Kidney (tissue), 14 donors: ENCODE data around the gene UNC93B1. TPM values are rescaled to one million over a fixed set of nuclear protein-coding genes. Genes with fewer than 3 reads are reported as not detected.

Source experiments
- DNase-seq, 5 donors: peaks; one replicate each; pipeline ENCODE4 v3.0.0-alpha.2; 2013 to 2020
- FAIRE-seq: peaks from 2 replicates; lab custom pipeline; 2012; peaks lifted over from hg19 to GRCh38; lab: Jason Lieb, UNC
- H3K27ac ChIP-seq, 2 donors: one replicate each; pipeline ENCODE4 v1.7.0; 2013; ENCODE audit warnings: low read depth in 2 of 2, low read length in 2 of 2, inconsistent platforms in 1 of 2
- H3K27me3 ChIP-seq: one replicate; pipeline ENCODE4 v1.7.1; 2013; ENCODE audit warnings: low read length, inconsistent platforms; ENCODE audit not compliant: control insufficient read depth, insufficient read depth
- H3K36me3 ChIP-seq, 3 donors: one replicate each; pipeline versions ENCODE4 v1.7.0 to v1.7.1; 2013; ENCODE audit warnings: low read length in 3 of 3, control low read depth in 1 of 3, inconsistent platforms in 1 of 3; ENCODE audit not compliant: insufficient read depth in 3 of 3, control insufficient read depth in 2 of 3
- H3K4me1 ChIP-seq, 3 donors: one replicate each; pipeline versions ENCODE4 v1.7.0 to v1.7.1; 2013; ENCODE audit warnings: low read length in 3 of 3, inconsistent platforms in 1 of 3, low read depth in 1 of 3; ENCODE audit not compliant: control insufficient read depth in 2 of 3, insufficient read depth in 2 of 3
- H3K4me3 ChIP-seq, 3 donors: one replicate each; pipeline versions ENCODE4 v1.7.0 to v1.8.1; 2013; ENCODE audit warnings: low read length in 3 of 3, control low read depth in 1 of 3, inconsistent platforms in 1 of 3
- H3K9ac ChIP-seq, 3 donors: one replicate each; pipeline versions ENCODE4 v1.7.0 to v1.7.1; 2013; ENCODE audit warnings: low read length in 3 of 3, control low read depth in 1 of 3, inconsistent platforms in 1 of 3
- H3K9me3 ChIP-seq, 3 donors: one replicate each; pipeline versions ENCODE4 v1.7.0 to v1.7.1; 2013; ENCODE audit warnings: low read length in 3 of 3, control low read depth in 1 of 3, inconsistent platforms in 1 of 3; ENCODE audit not compliant: control insufficient read depth in 2 of 3, insufficient read depth in 1 of 3
- CTCF ChIP-seq: IDR thresholded peaks from 3 replicates; pipeline ENCODE4 v1.5.1; 2012; ENCODE audit warnings: mild to moderate bottlenecking, moderate library complexity, borderline replicate concordance; ENCODE audit not compliant: insufficient read depth; ENCODE audit errors: extremely low read depth
- intact Hi-C: fragments of 100-400 bp; cut with DNase I; formaldehyde crosslinking; loops from one replicate; pipeline ENCODE4 v1.11.1; 2022
- polyA plus RNA-seq: library from polyadenylated mRNA; stranded (reverse); fragments of 350-450 nt; fragmentation: Illumina TruSeq; extraction: RNeasy Lipid Tissue Mini Kit (QIAGEN cat#74804); gene quantifications from one replicate; pipeline ENCODE4 v1.2.3, GENCODE V29; 2014; ENCODE audit warnings: low read depth, low replicate concordance; ENCODE audit not compliant: insufficient read depth
- total RNA-seq: library from RNA; stranded (reverse); fragmentation: NEBNext Ultra II Directional; extraction: Animal tissue kit (Norgen Biotek cat#: 25700); gene quantifications from one replicate; pipeline ENCODE4 v1.2.1, GENCODE V29; 2021
- donor health status: control.
- donor health status: control.
- donor health status: control.
- donor health status: control.
- donor health status: control.
- donor health status: DM: yes; HTN: yes; CAD: no.
- donor health status: Normal renal cell carcinoma (clear cell type).

The UNC93B1 gene
- total and polyA plus RNA-seq, 2 donors from 2014 or later = 21.3 to 67.9 TPM

- FAIRE-seq (no peak), DNase-seq (no peak)
- Histone ChIP-seq H3K4me3 (no peak overlapping the region), H3K27me3 (no peaks in the 10 kb centered on the region), H3K9ac (no peak overlapping the region), H3K4me1 (peaks cover 0 to 17% (median 10%) of the 10 kb centered on the region in 3 donors), H3K9me3 (no peaks in the 10 kb centered on the region), H3K27ac (no peak overlapping the region), H3K36me3 (peaks cover 0 to 3% (median 1%) of the 10 kb centered on the region in 3 donors)
- intact Hi-C loops = no loop called here
- TF ChIP-seq CTCF = no peak
Measured at GRCh38 chr11:68027667-68028066, 23.8 kb upstream of the UNC93B1 start.

- H3K4me1 ChIP-seq = peaks cover 0 to 6% (median 4%) of the 10 kb centered on the region in 3 donors
- no peaks in the 10 kb centered on the region for H3K9me3 ChIP-seq
- no peaks in the 10 kb centered on the region for H3K36me3 ChIP-seq
- intact Hi-C loops = no loop called here
- FAIRE-seq (no peak), DNase-seq (peak in 1 of 5 donors; percentile 77)
- no peak overlapping the region for H3K9ac ChIP-seq
- H3K27me3 ChIP-seq = no peaks in the 10 kb centered on the region
- no peak overlapping the region for H3K27ac ChIP-seq
- H3K4me3 ChIP-seq = no peak overlapping the region
- TF ChIP-seq CTCF = no peak
Measured at GRCh38 chr11:68026391-68027105, 22.7 kb upstream of the UNC93B1 start.

GRCh38 chr11:68025047-68025446 is 21.1 kb upstream of the UNC93B1 start:
- Histone ChIP-seq H3K4me1 (peaks cover 0 to 5% (median 4%) of the 10 kb centered on the region in 3 donors), H3K27me3 (no peaks in the 10 kb centered on the region), H3K27ac (no peak overlapping the region), H3K9me3 (no peaks in the 10 kb centered on the region), H3K4me3 (no peak overlapping the region), H3K36me3 (no peaks in the 10 kb centered on the region), H3K9ac (no peak overlapping the region)
- intact Hi-C loops = no loop called here
- FAIRE-seq (no peak), DNase-seq (no peak)
- no peak for TF ChIP-seq CTCF
